ENCODE data around the gene NF2. TPM values are rescaled to one million over a fixed set of nuclear protein-coding genes. Genes with fewer than 3 reads are reported as not detected.
A peak's percentile ranks its signal among the peaks of the same experiment; 100 is the strongest.

The NF2 gene
- total RNA-seq, 2 experiments from 2014 or later, result 23.1 to 24.5 TPM

GRCh38 chr22:29726106-29726505, 122.7 kb downstream of the NF2 start:
- no peak overlapping the region for H3K27ac ChIP-seq (ENCODE audit: low read depth in 1 of 2, low read length in 2 of 2)
- POLR2A ChIA-PET, result no interaction called here
- no peaks in the 10 kb centered on the region for H3K9me3 ChIP-seq (ENCODE audit: control insufficient read depth in 1 of 2, insufficient read depth in 1 of 2, low read length in 2 of 2)
- Mint-ChIP-seq H3K27me3 (peaks cover 8% of the 10 kb centered on the region), H3K27ac (no peak overlapping the region), H3K4me3 (no peak overlapping the region), H3K4me1 (ENCODE audit: low read depth) (no peaks in the 10 kb centered on the region), H3K9me3 (no peaks in the 10 kb centered on the region), H3K36me3 (ENCODE audit: low read depth) (peaks cover 5% of the 10 kb centered on the region)
- CTCF ChIA-PET, result no interaction called here
- intact Hi-C loops (cut with DNase I, micrococcal nuclease), result no loop called here
- H3K36me3 ChIP-seq (ENCODE audit: insufficient read depth, low read length), result peaks cover 5% of the 10 kb centered on the region
- no peak for DNase-seq
- no peaks in the 10 kb centered on the region for H3K4me1 ChIP-seq (ENCODE audit: insufficient read depth, low read length)
- H3K4me3 ChIP-seq (ENCODE audit: low read length), result no peak overlapping the region
- peaks cover 5 to 14% of the 10 kb centered on the region in 2 experiments for H3K27me3 ChIP-seq (ENCODE audit: control insufficient read depth in 1 of 2, insufficient read depth in 2 of 2, low read length in 2 of 2)
- no peak for TF ChIP-seq CTCF (IDR thresholded peaks at IDR 0.05)
- no peak for ATAC-seq (ENCODE audit: poor library complexity)

DNA sequence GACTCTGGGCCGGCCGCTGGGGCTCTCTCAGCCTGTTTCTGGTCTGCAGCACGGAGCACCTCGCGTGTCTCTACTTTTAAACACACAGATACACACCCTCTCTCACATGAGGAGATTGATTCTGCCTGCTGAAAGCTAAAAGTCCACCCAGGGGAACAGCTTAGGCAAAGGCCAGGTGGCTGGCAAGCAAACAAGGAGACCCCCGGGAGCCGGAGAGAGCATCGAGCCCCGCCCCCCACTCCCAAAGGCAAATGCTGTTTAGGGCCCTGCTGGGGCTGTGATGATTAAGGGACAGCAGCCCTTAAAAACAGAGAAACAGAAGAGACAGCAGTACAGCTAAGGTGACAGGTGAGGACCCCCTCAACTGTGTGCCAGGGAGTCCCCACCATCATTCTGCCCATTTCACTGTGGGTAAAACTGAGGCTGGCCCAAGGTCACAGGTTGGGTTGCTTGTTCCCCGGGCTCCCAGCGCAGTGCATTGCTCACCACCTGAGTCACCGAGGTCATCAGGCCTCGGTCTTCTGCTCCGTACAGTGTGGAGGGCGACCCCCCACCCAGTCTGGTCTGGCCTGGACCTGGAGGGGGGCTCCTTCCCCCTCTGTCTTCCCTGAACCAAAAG, 123.2 kb downstream of the NF2 start:
- H3K36me3 Mint-ChIP-seq (ENCODE audit: low read depth), result peaks cover 8% of the 10 kb centered on the region
- H3K4me3 Mint-ChIP-seq, result no peak overlapping the region
- ATAC-seq (ENCODE audit: poor library complexity) (no peak), DNase-seq (no peak)
- ChIA-PET POLR2A (no interaction called here), CTCF (no interaction called here)
- no peaks in the 10 kb centered on the region for H3K9me3 ChIP-seq (ENCODE audit: control insufficient read depth in 1 of 2, insufficient read depth in 1 of 2, low read length in 2 of 2)
- no peaks in the 10 kb centered on the region for H3K4me1 Mint-ChIP-seq (ENCODE audit: low read depth)
- no peak for TF ChIP-seq CTCF (IDR thresholded peaks at IDR 0.05)
- H3K27ac Mint-ChIP-seq, result no peak overlapping the region
- H3K27ac ChIP-seq (ENCODE audit: low read depth in 1 of 2, low read length in 2 of 2), result no peak overlapping the region
- H3K36me3 ChIP-seq (ENCODE audit: insufficient read depth, low read length), result peaks cover 5% of the 10 kb centered on the region
- no peaks in the 10 kb centered on the region for H3K9me3 Mint-ChIP-seq
- intact Hi-C loops (cut with DNase I, micrococcal nuclease), result no loop called here
- H3K27me3 Mint-ChIP-seq, result peaks cover 3% of the 10 kb centered on the region
- H3K27me3 ChIP-seq (ENCODE audit: control insufficient read depth in 1 of 2, insufficient read depth in 2 of 2, low read length in 2 of 2), result peaks cover 0 to 9% of the 10 kb centered on the region in 2 experiments
- no peak overlapping the region for H3K4me3 ChIP-seq (ENCODE audit: low read length)
- no peaks in the 10 kb centered on the region for H3K4me1 ChIP-seq (ENCODE audit: insufficient read depth, low read length)

DNA sequence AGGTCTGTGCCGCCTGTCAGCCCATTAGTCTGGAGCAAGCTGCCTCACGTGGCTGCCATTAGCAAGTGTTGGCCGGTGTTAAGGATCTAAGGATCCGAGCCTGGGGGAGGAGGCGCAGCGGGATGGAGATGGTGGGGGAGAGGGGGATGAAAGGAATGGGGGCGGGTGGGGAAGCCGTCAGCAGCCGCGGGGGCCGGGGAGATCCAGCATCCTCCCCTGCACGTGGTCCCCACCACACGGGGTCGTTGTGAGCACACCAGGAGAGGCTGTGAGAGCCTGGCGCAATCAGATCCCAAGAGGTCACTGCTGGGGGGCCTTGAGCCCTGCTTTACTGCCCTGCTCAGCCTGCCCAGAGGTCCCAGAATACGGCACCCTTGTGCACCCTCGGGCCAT, 123.7 kb downstream of the NF2 start:
- H3K4me1 Mint-ChIP-seq (ENCODE audit: low read depth), result no peaks in the 10 kb centered on the region
- peak in 4 of 14 experiments; percentile 16 to 36 (median 28) for DNase-seq
- Histone ChIP-seq H3K4me1 (ENCODE audit: insufficient read depth, low read length) (no peaks in the 10 kb centered on the region), H3K27me3 (ENCODE audit: control insufficient read depth in 1 of 2, insufficient read depth in 2 of 2, low read length in 2 of 2) (peaks cover 0 to 4% of the 10 kb centered on the region in 2 experiments), H3K9me3 (ENCODE audit: control insufficient read depth in 1 of 2, insufficient read depth in 1 of 2, low read length in 2 of 2) (no peaks in the 10 kb centered on the region), H3K27ac (ENCODE audit: low read depth in 1 of 2, low read length in 2 of 2) (no peak overlapping the region), H3K36me3 (ENCODE audit: insufficient read depth, low read length) (peaks cover 5% of the 10 kb centered on the region), H3K4me3 (ENCODE audit: low read length) (no peak overlapping the region)
- no peak for ATAC-seq (ENCODE audit: poor library complexity)
- ChIA-PET POLR2A (no interaction called here), CTCF (no interaction called here)
- H3K36me3 Mint-ChIP-seq (ENCODE audit: low read depth), result peaks cover 12% of the 10 kb centered on the region
- H3K27ac Mint-ChIP-seq, result no peak overlapping the region
- intact Hi-C loops (cut with DNase I, micrococcal nuclease), result no loop called here
- no peaks in the 10 kb centered on the region for H3K27me3 Mint-ChIP-seq
- no peak overlapping the region for H3K4me3 Mint-ChIP-seq
- no peak for TF ChIP-seq CTCF (IDR thresholded peaks at IDR 0.05)
- no peaks in the 10 kb centered on the region for H3K9me3 Mint-ChIP-seq

All from CD4-positive, alpha-beta T cell (primary cell).